Panc1 (cell line): ENCODE data around the gene SLC7A14. TPM values are rescaled to one million over a fixed set of nuclear protein-coding genes. Genes with fewer than 3 reads are reported as not detected.
A peak's percentile ranks its signal among the peaks of the same experiment; 100 is the strongest.

Experiments used
- ATAC-seq: fragments of 200-7000 bp; cut with Tn5 transposase; 2 replicates; pipeline ENCODE4 v1.9.1; 2020; ENCODE audit warnings: mild to moderate bottlenecking, moderate library complexity
- BruUV-seq: library from RNA; stranded (reverse); fragments of 400-500 nt; replicated peaks from 2 replicates; lab custom pipeline; 2021; lab: Mats Ljungman, UMichigan
- CTCF ChIA-PET: fragments of 300-600 bp; sonication (Branson Sonifier 250); formaldehyde crosslinking; loops from one replicate; lab custom pipeline; 2022; ENCODE audit warnings: antibody characterized with exemption; lab: Charles Lee
- POLR2A ChIA-PET: fragments of 300-600 bp; sonication (Branson Sonifier 250); formaldehyde crosslinking; loops from one replicate; lab custom pipeline; 2022; ENCODE audit warnings: antibody characterized with exemption; lab: Charles Lee
- DNase-seq: peaks from one replicate; pipeline ENCODE4 v3.0.0-alpha.2; 2010; ENCODE audit warnings: low read depth, low spot score
- H3K27ac ChIP-seq: 2 replicates; pipeline ENCODE4 v1.5.1; 2011; ENCODE audit warnings: mild to moderate bottlenecking, low read length, inconsistent platforms
- H3K27me3 ChIP-seq: fragments of 200-500 bp; sonication (Bioruptor generic); 2 replicates; pipeline ENCODE4 v1.6.0; 2014; ENCODE audit warnings: low read length, inconsistent platforms; ENCODE audit not compliant: control insufficient read depth, insufficient read depth
- H3K36me3 ChIP-seq: fragments of 200-500 bp; sonication (Bioruptor generic); 2 replicates; pipeline ENCODE4 v1.5.1; 2014; ENCODE audit warnings: inconsistent platforms, mild to moderate bottlenecking, low read length, moderate library complexity; ENCODE audit not compliant: control insufficient read depth, insufficient read depth
- H3K4me1 ChIP-seq: 2 replicates; pipeline ENCODE4 v1.5.1; 2011; ENCODE audit warnings: inconsistent platforms, mild to moderate bottlenecking, low read length, moderate library complexity; ENCODE audit not compliant: control insufficient read depth, insufficient read depth
- H3K4me3 ChIP-seq, 2 experiments: 2 replicates each; pipeline ENCODE4 v1.5.1; 2011 to 2012; ENCODE audit warnings: low read depth in 2 of 2, low read length in 2 of 2, mild to moderate bottlenecking in 2 of 2, inconsistent platforms in 1 of 2, moderate library complexity in 1 of 2
- H3K9me3 ChIP-seq: fragments of 200-500 bp; sonication (Bioruptor generic); 2 replicates; pipeline ENCODE4 v1.5.1; 2014; ENCODE audit warnings: low read depth, mild to moderate bottlenecking, inconsistent platforms, low read length, moderate library complexity; ENCODE audit not compliant: control insufficient read depth, insufficient read depth
- CTCF ChIP-seq: fragments of 450-650 bp; IDR thresholded peaks from 2 replicates; pipeline ENCODE4 v1.5.1; 2017; ENCODE audit warnings: mild to moderate bottlenecking
- POLR2AphosphoS5 ChIP-seq: IDR thresholded peaks from 2 replicates; pipeline ENCODE4 v1.6.1; 2012; ENCODE audit warnings: mild to moderate bottlenecking, low read depth, low read length, moderate library complexity
- REST ChIP-seq, 2 experiments: IDR thresholded peaks; 2 replicates each; pipeline ENCODE4 v1.6.1; 2011 to 2012; ENCODE audit warnings: low read depth in 2 of 2, control low read depth in 1 of 2, low read length in 1 of 2, mild to moderate bottlenecking in 1 of 2, moderate library complexity in 1 of 2; ENCODE audit not compliant: insufficient read depth in 1 of 2
- SIN3A ChIP-seq: IDR thresholded peaks from 2 replicates; pipeline ENCODE4 v1.6.1; 2012; ENCODE audit warnings: low read depth, mild to moderate bottlenecking, low read length, moderate library complexity, borderline replicate concordance; ENCODE audit not compliant: insufficient read depth
- TCF7L2 ChIP-seq: IDR thresholded peaks from 2 replicates; pipeline ENCODE4 v1.6.1; 2011; ENCODE audit warnings: mild to moderate bottlenecking, low read depth, low read length, inconsistent platforms
- in situ Hi-C: cut with HindIII; loops from 2 replicates; pipeline ENCODE4 v1.10.0; 2016; ENCODE audit warnings: low sequenced_read_pairs, low pct_unique_long_range_greater_than_20kb
- intact Hi-C: fragments of 100-400 bp; cut with micrococcal nuclease; formaldehyde crosslinking; loops from one replicate; pipeline ENCODE4 v1.10.0; 2022; ENCODE audit not compliant: unreplicated experiment
- total RNA-seq: library from RNA; stranded (reverse); gene quantifications from one replicate; pipeline ENCODE4 v1.2.1, GENCODE V29; 2021; ENCODE audit not compliant: unreplicated experiment

Gene SLC7A14
- total RNA-seq, 1 experiment from 2014 or later = not detected

- no peak overlapping the region for H3K4me3 ChIP-seq
- intact Hi-C loops = no loop called here
Measured at GRCh38 chr3:170584585-170585007, 1.3 kb downstream of the SLC7A14 start.

GRCh38 chr3:170579646-170580045, 6.2 kb downstream of the SLC7A14 start:
- ChIA-PET CTCF (no interaction called here), POLR2A (no interaction called here)
- ATAC-seq (no peak), DNase-seq (no peak)
- Histone ChIP-seq H3K4me3 (no peak overlapping the region), H3K4me1 (no peaks in the 10 kb centered on the region), H3K9me3 (no peaks in the 10 kb centered on the region), H3K36me3 (no peaks in the 10 kb centered on the region), H3K27ac (no peak overlapping the region), H3K27me3 (peaks cover 5% of the 10 kb centered on the region; the same call in 1 of the 2 replicates)
- in situ Hi-C loops = no loop called here
- BruUV-seq = no TSS peak
- intact Hi-C loops = no loop called here
- TF ChIP-seq TCF7L2 (no peak), REST (IDR thresholded peaks at IDR 0.05; ENCODE audit: insufficient read depth in 1 of 2, low read depth in 2 of 2, low read length in 1 of 2) (no peak), SIN3A (no peak), CTCF (no peak), POLR2AphosphoS5 (no peak)

More at GRCh38 chr3:170584585-170585007, 1.3 kb downstream of the SLC7A14 start:
- ATAC-seq (no peak; the same call in 1 of the 2 replicates), DNase-seq (no peak)
- in situ Hi-C loops = no loop called here
- Histone ChIP-seq H3K36me3 (no peaks in the 10 kb centered on the region), H3K27me3 (peaks cover 3% of the 10 kb centered on the region; the same call in 1 of the 2 replicates), H3K27ac (no peak overlapping the region), H3K9me3 (no peaks in the 10 kb centered on the region), H3K4me1 (no peaks in the 10 kb centered on the region)
- CTCF ChIA-PET = no interaction called here
- TF ChIP-seq CTCF = no peak
- peak; percentile 95 to 96 for TF ChIP-seq REST (IDR thresholded peaks at IDR 0.05; ENCODE audit: insufficient read depth in 1 of 2, low read depth in 2 of 2, low read length in 1 of 2)
- BruUV-seq = no TSS peak
- POLR2A ChIA-PET = no interaction called here
